Measurements from ENCODE around the gene TDRD15. TPM values are rescaled to one million over a fixed set of nuclear protein-coding genes. Genes with fewer than 3 reads are reported as not detected.

TDRD15 gene
- total RNA-seq (10 to 100 TPM in 1 of 2 donors, 1 to 10 TPM in 1; 8.4 to 11.3 TPM), polyA plus RNA-seq (ENCODE audit: insufficient read depth, low read depth, low replicate concordance) (4.1 TPM)
- long read RNA-seq, donor 1, full-length matches to known transcripts, result 1 of 1 reads
- long read RNA-seq, donor 1, partial matches to known transcripts, result 0 of 1 reads
- long read RNA-seq, donor 1, other reads (novel, unspliced or antisense), result 0 of 1 reads
- long read RNA-seq, donor 2, result 0 reads

- H3K4me3 ChIP-seq, result peak within 1 kb of the TSS; percentile 47 to 49
- no peaks in the 10 kb centered on the region for H3K36me3 ChIP-seq (ENCODE audit: low read depth, missing control alignments)
- no peaks in the 10 kb centered on the region for H3K27me3 ChIP-seq
- H3K27ac ChIP-seq, result peak within 1 kb of the TSS in 1 of 2 donors; percentile 20
- 58 to 82% methylated on average over 18 to 27 of the region's 27 CpGs for WGBS, 2 donors
- H3K9me3 ChIP-seq, result no peaks in the 10 kb centered on the region
- H3K4me1 ChIP-seq, result no peaks in the 10 kb centered on the region
- intact Hi-C loops (cut with DNase I; ENCODE audit: low total_unique reads), result no loop called here
- TF ChIP-seq POLR2A (IDR thresholded peaks at IDR 0.05) (no peak), CTCF (IDR thresholded peaks at IDR 0.05) (no peak)
- DNase-seq, result peak; percentile 46
Observed at GRCh38 chr2:21123473-21124393, at the start of gene TDRD15. TDRD15 (plus strand) TSS chr2:21123968; CDS start chr2:21137468, 13,500 bp downstream.

GRCh38 chr2:21078296-21078695, 45.5 kb upstream of the TDRD15 start:
- no peak overlapping the region for H3K27ac ChIP-seq
- no peak overlapping the region for H3K4me3 ChIP-seq
- DNase-seq, result no peak
- H3K27me3 ChIP-seq, result no peaks in the 10 kb centered on the region
- H3K4me1 ChIP-seq, result no peaks in the 10 kb centered on the region
- no peaks in the 10 kb centered on the region for H3K9me3 ChIP-seq
- WGBS, 2 donors, result 75 to 77% methylated on average over 1 of the region's 1 CpG
- TF ChIP-seq POLR2A (IDR thresholded peaks at IDR 0.05) (no peak), CTCF (IDR thresholded peaks at IDR 0.05) (no peak)
- no peaks in the 10 kb centered on the region for H3K36me3 ChIP-seq (ENCODE audit: low read depth, missing control alignments)
- intact Hi-C loops (cut with DNase I; ENCODE audit: low total_unique reads), result no loop called here

- Histone ChIP-seq H3K4me1 (no peaks in the 10 kb centered on the region), H3K36me3 (ENCODE audit: low read depth, missing control alignments) (no peaks in the 10 kb centered on the region), H3K9me3 (no peaks in the 10 kb centered on the region), H3K27ac (no peak overlapping the region), H3K4me3 (no peak overlapping the region), H3K27me3 (no peaks in the 10 kb centered on the region)
- intact Hi-C loops (cut with DNase I; ENCODE audit: low total_unique reads), result no loop called here
- DNase-seq, result no peak
- WGBS, 2 donors, result 91 to 100% methylated on average over 1 of the region's 1 CpG
- no peak for TF ChIP-seq CTCF (IDR thresholded peaks at IDR 0.05)
- no peak for TF ChIP-seq POLR2A (IDR thresholded peaks at IDR 0.05)
Observed at GRCh38 chr2:21083482-21083881, 40.3 kb upstream of the TDRD15 start.

GRCh38 chr2:21084401-21084800, 39.4 kb upstream of the TDRD15 start:
- H3K36me3 ChIP-seq (ENCODE audit: low read depth, missing control alignments), result no peaks in the 10 kb centered on the region
- no peaks in the 10 kb centered on the region for H3K9me3 ChIP-seq
- no peak for DNase-seq
- H3K4me1 ChIP-seq, result no peaks in the 10 kb centered on the region
- 76 to 78% methylated on average over 4 of the region's 4 CpGs for WGBS, 2 donors
- intact Hi-C loops (cut with DNase I; ENCODE audit: low total_unique reads), result no loop called here
- H3K4me3 ChIP-seq, result no peak overlapping the region
- no peak overlapping the region for H3K27ac ChIP-seq
- TF ChIP-seq POLR2A (IDR thresholded peaks at IDR 0.05), result no peak
- no peak for TF ChIP-seq CTCF (IDR thresholded peaks at IDR 0.05)
- H3K27me3 ChIP-seq, result no peaks in the 10 kb centered on the region

All from testis (tissue), 5 donors.